ENCODE measurements around the gene GGCX. TPM values are rescaled to one million over a fixed set of nuclear protein-coding genes. Genes with fewer than 3 reads are reported as not detected.

The GGCX gene
- total RNA-seq, 1 donor from 2014 or later, result 58.2 TPM

GRCh38 chr2:85549826-85550225, 11.5 kb downstream of the GGCX start:
- Mint-ChIP-seq H3K4me3 (no peak overlapping the region), H3K27ac (no peak overlapping the region), H3K36me3 (peaks cover 13% of the 10 kb centered on the region), H3K9me3 (no peaks in the 10 kb centered on the region), H3K4me1 (no peaks in the 10 kb centered on the region), H3K27me3 (ENCODE audit: low read depth) (no peaks in the 10 kb centered on the region)
- no peak for DNase-seq (ENCODE audit: low spot score in 2 of 2, unreplicated experiment in 2 of 2)
- no peak for TF ChIP-seq CTCF (IDR thresholded peaks at IDR 0.05; ENCODE audit: unreplicated experiment)

- H3K27me3 Mint-ChIP-seq (ENCODE audit: low read depth), result no peaks in the 10 kb centered on the region
Observed at GRCh38 chr2:85549095-85549494, 12.2 kb downstream of the GGCX start.

GRCh38 chr2:85548608-85548900, 12.7 kb downstream of the GGCX start:
- no peak overlapping the region for H3K4me3 Mint-ChIP-seq
- H3K9me3 Mint-ChIP-seq, result no peaks in the 10 kb centered on the region
- peaks cover 7% of the 10 kb centered on the region for H3K4me1 Mint-ChIP-seq
- no peak overlapping the region for H3K27ac Mint-ChIP-seq
- no peaks in the 10 kb centered on the region for H3K27me3 Mint-ChIP-seq (ENCODE audit: low read depth)
- TF ChIP-seq CTCF (IDR thresholded peaks at IDR 0.05; ENCODE audit: unreplicated experiment), result no peak
- peaks cover 16% of the 10 kb centered on the region for H3K36me3 Mint-ChIP-seq
- no peak for DNase-seq (ENCODE audit: low spot score in 2 of 2, unreplicated experiment in 2 of 2)

More at GRCh38 chr2:85549095-85549494, 12.2 kb downstream of the GGCX start:
- Mint-ChIP-seq H3K9me3 (no peaks in the 10 kb centered on the region), H3K4me1 (peaks cover 3% of the 10 kb centered on the region), H3K27ac (no peak overlapping the region), H3K4me3 (no peak overlapping the region), H3K36me3 (peaks cover 13% of the 10 kb centered on the region)
- DNase-seq (ENCODE audit: low spot score in 2 of 2, unreplicated experiment in 2 of 2), result no peak
- no peak for TF ChIP-seq CTCF (IDR thresholded peaks at IDR 0.05; ENCODE audit: unreplicated experiment)

- H3K27me3 Mint-ChIP-seq (ENCODE audit: low read depth), result no peaks in the 10 kb centered on the region
- peak overlapping the region; percentile 40 for H3K27ac Mint-ChIP-seq
- peaks cover 11% of the 10 kb centered on the region for H3K4me1 Mint-ChIP-seq
- DNase-seq (ENCODE audit: low spot score in 2 of 2, unreplicated experiment in 2 of 2), result no peak
- H3K9me3 Mint-ChIP-seq, result no peaks in the 10 kb centered on the region
- peaks cover 20% of the 10 kb centered on the region for H3K36me3 Mint-ChIP-seq
- H3K4me3 Mint-ChIP-seq, result no peak overlapping the region
- TF ChIP-seq CTCF (IDR thresholded peaks at IDR 0.05; ENCODE audit: unreplicated experiment), result no peak
Observed at GRCh38 chr2:85547859-85548607, 13.3 kb downstream of the GGCX start.

- TF ChIP-seq CTCF (IDR thresholded peaks at IDR 0.05; ENCODE audit: unreplicated experiment), result no peak
- no peak for DNase-seq (ENCODE audit: low spot score in 2 of 2, unreplicated experiment in 2 of 2)
- H3K4me3 Mint-ChIP-seq, result no peak overlapping the region
- H3K9me3 Mint-ChIP-seq, result no peaks in the 10 kb centered on the region
- peaks cover 28% of the 10 kb centered on the region for H3K36me3 Mint-ChIP-seq
- H3K27me3 Mint-ChIP-seq (ENCODE audit: low read depth), result no peaks in the 10 kb centered on the region
- peaks cover 18% of the 10 kb centered on the region for H3K4me1 Mint-ChIP-seq
- H3K27ac Mint-ChIP-seq, result peak overlapping the region; percentile 40
Observed at GRCh38 chr2:85547089-85547858, 14.0 kb downstream of the GGCX start.

Measured in mesothelial cell of epicardium (in vitro differentiated cells).